ENCODE measurements around the gene DNM1. TPM values are rescaled to one million over a fixed set of nuclear protein-coding genes. Genes with fewer than 3 reads are reported as not detected.
"Not testable (repeated sequence)": the region's sequence is repeated elsewhere in the genome, so short reads cannot be mapped to it uniquely, and the experiment has no call there.

DNM1 gene
- total RNA-seq, 4 donors from 2014 or later: 14.5 to 85.8 (median 54.4) TPM

DNA sequence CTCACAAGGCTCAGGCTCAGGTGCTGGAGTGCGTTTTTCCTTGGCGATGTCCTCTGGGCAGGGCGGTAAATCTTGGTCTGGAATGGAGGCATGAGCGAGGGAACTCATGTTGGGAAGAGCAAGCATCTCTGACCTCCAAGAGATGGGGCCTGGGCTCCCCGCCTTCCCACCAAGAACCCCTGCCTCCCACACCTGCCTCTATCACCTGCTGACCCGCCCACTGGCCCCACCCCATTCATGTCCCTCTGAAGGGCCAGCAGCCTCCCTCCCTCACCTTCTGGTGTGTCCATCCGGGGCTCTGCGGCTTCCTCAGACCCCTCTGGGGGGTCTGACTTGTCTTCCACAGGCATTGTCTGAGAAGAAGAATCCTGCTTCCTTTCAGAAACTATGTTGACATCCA is 22.7 kb upstream of the DNM1 start:
- TF ChIP-seq POLR2A (IDR thresholded peaks at IDR 0.05): no peak
- TF ChIP-seq, protein P1, sequence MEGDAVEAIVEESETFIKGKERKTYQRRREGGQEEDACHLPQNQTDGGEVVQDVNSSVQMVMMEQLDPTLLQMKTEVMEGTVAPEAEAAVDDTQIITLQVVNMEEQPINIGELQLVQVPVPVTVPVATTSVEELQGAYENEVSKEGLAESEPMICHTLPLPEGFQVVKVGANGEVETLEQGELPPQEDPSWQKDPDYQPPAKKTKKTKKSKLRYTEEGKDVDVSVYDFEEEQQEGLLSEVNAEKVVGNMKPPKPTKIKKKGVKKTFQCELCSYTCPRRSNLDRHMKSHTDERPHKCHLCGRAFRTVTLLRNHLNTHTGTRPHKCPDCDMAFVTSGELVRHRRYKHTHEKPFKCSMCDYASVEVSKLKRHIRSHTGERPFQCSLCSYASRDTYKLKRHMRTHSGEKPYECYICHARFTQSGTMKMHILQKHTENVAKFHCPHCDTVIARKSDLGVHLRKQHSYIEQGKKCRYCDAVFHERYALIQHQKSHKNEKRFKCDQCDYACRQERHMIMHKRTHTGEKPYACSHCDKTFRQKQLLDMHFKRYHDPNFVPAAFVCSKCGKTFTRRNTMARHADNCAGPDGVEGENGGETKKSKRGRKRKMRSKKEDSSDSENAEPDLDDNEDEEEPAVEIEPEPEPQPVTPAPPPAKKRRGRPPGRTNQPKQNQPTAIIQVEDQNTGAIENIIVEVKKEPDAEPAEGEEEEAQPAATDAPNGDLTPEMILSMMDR (IDR thresholded peaks at IDR 0.05): no peak
- peaks cover 0 to 86% (median 0%) of the 10 kb centered on the region in 3 donors for H3K36me3 ChIP-seq

DNA sequence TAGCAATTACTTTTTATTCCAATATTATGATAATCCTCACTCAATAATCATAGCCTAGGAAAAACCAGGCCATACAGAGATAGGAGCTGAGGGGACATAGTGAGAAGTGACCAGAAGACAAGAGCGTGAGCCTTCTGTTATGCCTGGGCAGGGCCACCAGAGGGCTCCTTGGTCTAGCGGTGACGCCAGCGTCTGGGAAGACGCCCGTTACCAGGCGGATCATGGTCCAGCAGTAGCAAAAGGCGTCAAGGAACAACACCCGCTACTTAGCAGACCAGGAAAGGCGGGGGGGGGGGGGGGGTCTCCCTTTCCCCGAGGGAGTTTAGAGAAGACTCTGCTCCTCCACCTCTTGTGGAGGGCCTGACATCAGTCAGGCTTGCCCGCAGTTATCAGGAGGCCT is 21.7 kb upstream of the DNM1 start:
- H3K9me3 ChIP-seq, H3K27ac ChIP-seq, H3K4me1 ChIP-seq, H3K4me3 ChIP-seq, H3K27me3 ChIP-seq: not testable (repeated sequence)
- peak in 1 of 3 donors; percentile 63 for DNase-seq
- peaks cover 0 to 83% (median 0%) of the 10 kb centered on the region in 3 donors for H3K36me3 ChIP-seq
- TF ChIP-seq, protein P1 (IDR thresholded peaks at IDR 0.05): peak in 3 of 6 experiments; percentile 22 to 55 (median 54)

More for the DNA sequence above, 22.7 kb upstream of the DNM1 start:
- Histone ChIP-seq H3K4me1 (no peaks in the 10 kb centered on the region), H3K27ac (no peak overlapping the region), H3K4me3 (no peak overlapping the region), H3K9me3 (no peaks in the 10 kb centered on the region), H3K27me3 (no peaks in the 10 kb centered on the region)
- no peak for DNase-seq

DNA sequence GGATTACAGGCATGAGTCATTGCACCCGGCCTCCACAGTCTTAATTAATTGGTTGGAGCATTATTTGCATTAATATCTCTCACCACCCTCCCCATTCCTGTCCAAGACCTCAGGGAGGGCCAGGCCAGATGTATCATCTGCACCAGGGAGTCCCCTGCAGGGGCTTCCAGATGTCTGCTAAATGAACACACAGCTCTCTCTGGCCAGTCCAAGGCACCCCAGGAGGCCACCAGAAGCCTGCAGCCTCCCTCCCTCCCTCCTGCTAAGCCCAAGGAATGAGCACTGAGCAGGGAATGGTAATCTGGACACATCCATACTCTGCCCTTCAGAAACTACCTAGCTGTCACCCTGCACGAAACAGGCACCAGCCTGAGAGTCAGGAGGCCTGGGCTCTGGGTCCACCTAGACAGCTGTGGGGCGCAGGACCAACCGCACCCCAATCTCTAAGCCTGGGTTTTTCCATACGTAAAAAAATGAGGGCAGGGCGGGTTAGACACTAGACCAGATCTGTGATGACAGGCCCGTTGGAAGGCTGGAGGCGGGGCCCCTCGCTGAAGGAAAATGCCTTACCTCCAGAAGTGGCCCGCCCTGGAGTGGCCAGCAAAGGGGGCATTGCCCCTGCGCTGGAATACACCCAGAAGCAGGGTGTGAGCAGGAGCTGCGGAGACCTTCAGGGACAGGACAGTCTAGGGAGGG is 20.1 kb upstream of the DNM1 start:
- peaks cover 0 to 73% (median 0%) of the 10 kb centered on the region in 3 donors for H3K36me3 ChIP-seq
- no peak for TF ChIP-seq POLR2A (IDR thresholded peaks at IDR 0.05)
- TF ChIP-seq, protein P1 (IDR thresholded peaks at IDR 0.05): no peak
- no peaks in the 10 kb centered on the region for H3K4me1 ChIP-seq
- no peaks in the 10 kb centered on the region for H3K9me3 ChIP-seq
- no peak overlapping the region for H3K4me3 ChIP-seq
- H3K27ac ChIP-seq: no peak overlapping the region
- no peaks in the 10 kb centered on the region for H3K27me3 ChIP-seq
- no peak for DNase-seq

DNA sequence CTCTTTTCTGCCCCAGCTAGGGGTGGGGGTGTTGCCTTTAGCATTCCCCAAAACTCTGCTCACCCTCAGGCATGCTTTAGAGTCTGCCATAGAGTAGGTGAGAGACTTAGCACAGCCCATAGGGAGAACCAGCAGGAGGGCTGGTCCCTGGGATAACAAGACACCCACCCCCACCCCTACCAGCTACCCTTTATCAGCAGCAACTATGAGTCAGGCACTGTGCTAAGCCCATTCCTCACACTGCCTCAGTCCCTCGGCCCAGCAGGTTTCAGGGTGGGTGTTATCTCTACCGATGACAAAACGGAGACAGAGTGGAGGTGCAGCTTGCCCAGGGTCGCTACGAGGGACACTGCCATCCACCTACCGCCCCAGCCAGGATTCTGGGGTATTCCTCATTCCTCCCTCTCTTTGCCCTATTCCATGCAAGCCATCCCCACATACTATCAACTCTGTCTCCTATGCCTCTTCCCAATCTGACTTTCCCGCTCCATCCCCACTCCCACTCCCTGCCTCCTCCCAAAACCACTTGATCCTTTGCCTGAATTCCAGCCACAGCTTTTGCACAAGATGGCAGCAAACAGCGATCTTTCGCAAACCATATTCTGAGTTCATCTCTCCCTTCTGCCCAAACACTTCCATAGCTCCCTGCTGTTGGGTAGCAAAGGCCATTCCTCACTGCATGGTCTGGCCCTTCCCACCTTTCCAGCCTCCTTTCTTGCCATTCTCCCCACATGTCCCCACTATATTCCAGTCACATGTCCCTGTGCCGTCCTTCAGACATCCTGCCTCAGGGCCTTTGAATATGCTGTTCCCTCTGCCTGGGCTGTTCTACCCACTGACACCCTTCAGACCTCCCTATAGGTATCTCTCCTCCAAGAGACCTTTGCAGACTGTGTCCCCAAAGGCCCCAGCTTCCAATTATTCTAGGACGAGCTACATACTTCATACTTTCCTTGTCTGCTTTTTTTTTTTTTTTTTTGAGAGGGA is 16.9 kb upstream of the DNM1 start:
- DNase-seq: no peak
- H3K4me3 ChIP-seq: no peak overlapping the region
- H3K27me3 ChIP-seq: no peaks in the 10 kb centered on the region
- no peaks in the 10 kb centered on the region for H3K9me3 ChIP-seq
- H3K4me1 ChIP-seq: peaks cover 0 to 11% (median 9%) of the 10 kb centered on the region in 4 donors
- H3K36me3 ChIP-seq: peaks cover 0 to 51% (median 0%) of the 10 kb centered on the region in 3 donors
- H3K27ac ChIP-seq: no peak overlapping the region
- TF ChIP-seq, protein P1 (IDR thresholded peaks at IDR 0.05): no peak
- TF ChIP-seq POLR2A (IDR thresholded peaks at IDR 0.05): no peak

DNA sequence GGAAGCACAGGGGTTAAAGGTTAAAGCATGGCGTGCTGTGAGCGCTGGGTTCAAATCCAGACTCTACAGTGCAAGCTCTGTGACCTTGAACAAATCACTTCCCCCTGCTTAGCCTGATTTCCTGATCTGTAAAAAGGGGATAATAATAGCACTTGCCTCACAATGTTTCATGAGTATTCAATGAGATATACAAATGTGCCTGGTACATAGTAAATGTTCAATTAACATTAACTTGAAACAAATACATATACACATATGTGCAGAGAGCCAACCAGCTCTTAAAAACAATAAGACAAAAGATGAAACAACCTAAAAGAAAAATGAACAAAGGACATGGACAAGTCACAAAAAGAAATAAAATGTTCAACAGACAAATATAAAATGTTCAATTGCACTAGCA is 15.8 kb upstream of the DNM1 start:
- Histone ChIP-seq H3K4me3 (no peak overlapping the region), H3K27me3 (no peaks in the 10 kb centered on the region), H3K9me3 (no peaks in the 10 kb centered on the region), H3K36me3 (peaks cover 0 to 48% (median 0%) of the 10 kb centered on the region in 3 donors), H3K4me1 (peaks cover 0 to 12% (median 11%) of the 10 kb centered on the region in 4 donors), H3K27ac (no peak overlapping the region)
- TF ChIP-seq, protein P1 (IDR thresholded peaks at IDR 0.05): no peak
- no peak for TF ChIP-seq POLR2A (IDR thresholded peaks at IDR 0.05)
- no peak for DNase-seq
